ENCODE measurements around the gene THOC5. TPM values are rescaled to one million over a fixed set of nuclear protein-coding genes. Genes with fewer than 3 reads are reported as not detected.

The THOC5 gene
- total and polyA plus RNA-seq, 2 experiments from 2014 or later: 23.0 to 27.7 TPM

DNA sequence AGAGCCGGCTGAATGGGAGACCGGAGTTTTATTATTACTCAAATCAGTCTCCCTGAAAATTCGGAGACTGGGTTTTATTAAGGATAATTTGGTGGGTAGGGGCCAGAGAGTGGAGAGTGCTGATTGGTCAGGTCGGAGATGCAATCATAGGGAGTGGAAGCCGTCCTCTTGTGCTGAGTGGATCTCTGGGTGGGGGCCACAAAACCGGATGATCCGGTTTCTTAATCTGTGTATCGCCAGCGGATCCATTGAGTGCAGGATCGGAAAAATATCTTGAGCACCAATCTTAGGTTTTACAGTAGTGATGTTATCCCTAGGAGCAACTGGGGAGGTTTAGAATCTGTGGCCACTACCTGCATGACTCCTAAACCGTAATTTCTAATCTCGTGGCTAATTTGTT is 28.2 kb upstream of the THOC5 start:
- Histone ChIP-seq H3K4me3 (no peak overlapping the region), H3K4me1 (ENCODE audit: insufficient read depth) (no peaks in the 10 kb centered on the region), H4K20me1 (ENCODE audit: insufficient read depth, poor library complexity, severe bottlenecking) (no peaks in the 10 kb centered on the region), H2AFZ (peak overlapping the region; percentile 44), H3K27me3 (no peaks in the 10 kb centered on the region), H3K4me2 (peak overlapping the region; percentile 80), H3K36me3 (replicated peaks; ENCODE audit: insufficient read depth, low read depth) (no peaks in the 10 kb centered on the region), H3K27ac (peak overlapping the region; percentile 92), H3K79me2 (peaks cover 14% of the 10 kb centered on the region), H3K9me3 (ENCODE audit: low read depth) (no peaks in the 10 kb centered on the region), H3K9me2 (replicated peaks; ENCODE audit: insufficient read depth) (no peaks in the 10 kb centered on the region)
- DNase-seq (ENCODE audit: low spot score): no peak
- 87% methylated on average over 12 of the region's 12 CpGs for WGBS (ENCODE audit: low lambda C conversion rate, missing lambda C conversion rate)
- TF ChIP-seq EZH2 (IDR thresholded peaks at IDR 0.05; ENCODE audit: borderline replicate concordance) (no peak), EZH2phosphoT487 (IDR thresholded peaks at IDR 0.05; ENCODE audit: low read depth, severe bottlenecking, unreplicated experiment) (no peak), CTCF (IDR thresholded peaks at IDR 0.05; ENCODE audit: poor library complexity) (no peak)

DNA sequence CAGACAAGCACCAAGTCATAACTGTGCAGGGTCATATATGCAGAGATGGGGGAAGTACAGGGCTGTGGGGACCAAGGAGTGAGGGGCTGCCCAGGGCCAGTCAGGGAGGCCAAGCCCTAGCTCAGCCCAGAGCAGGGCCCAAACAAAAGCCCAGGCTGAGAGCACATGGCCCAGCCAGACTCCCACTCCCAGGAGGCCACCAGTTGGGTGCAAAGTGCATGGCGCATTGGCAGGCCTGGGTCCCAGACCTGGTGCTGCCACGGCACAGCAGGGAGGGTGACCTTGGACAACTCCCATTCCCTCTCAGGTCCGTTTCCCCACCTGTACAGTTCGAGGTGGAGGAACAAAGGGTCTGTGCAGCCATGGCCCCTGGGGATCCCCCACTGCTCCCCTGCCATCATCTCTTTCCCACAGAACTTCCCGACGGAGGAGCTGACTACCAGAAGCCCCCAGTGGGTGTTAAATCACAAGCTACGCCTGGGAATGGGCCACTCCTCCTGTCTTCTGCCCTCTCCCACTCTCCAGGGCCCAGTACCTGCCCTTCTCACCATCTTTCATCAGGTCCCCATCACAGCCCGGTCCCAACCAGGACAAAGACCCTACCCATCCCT is 26.7 kb upstream of the THOC5 start:
- Histone ChIP-seq H3K9me2 (replicated peaks; ENCODE audit: insufficient read depth) (no peaks in the 10 kb centered on the region), H3K36me3 (replicated peaks; ENCODE audit: insufficient read depth, low read depth) (no peaks in the 10 kb centered on the region), H4K20me1 (ENCODE audit: insufficient read depth, poor library complexity, severe bottlenecking) (no peaks in the 10 kb centered on the region), H3K79me2 (peaks cover 14% of the 10 kb centered on the region), H3K27ac (peak overlapping the region; percentile 92), H3K27me3 (no peaks in the 10 kb centered on the region), H3K4me1 (ENCODE audit: insufficient read depth) (peaks cover 5% of the 10 kb centered on the region), H3K4me2 (peak overlapping the region; percentile 80), H3K4me3 (peak overlapping the region; percentile 84), H2AFZ (peak overlapping the region; percentile 73), H3K9me3 (ENCODE audit: low read depth) (no peaks in the 10 kb centered on the region)
- no peak for TF ChIP-seq EZH2phosphoT487 (IDR thresholded peaks at IDR 0.05; ENCODE audit: low read depth, severe bottlenecking, unreplicated experiment)
- TF ChIP-seq EZH2 (IDR thresholded peaks at IDR 0.05; ENCODE audit: borderline replicate concordance): no peak
- WGBS (ENCODE audit: low lambda C conversion rate, missing lambda C conversion rate): 13% methylated on average over 8 of the region's 8 CpGs
- peak; percentile 71 for DNase-seq (ENCODE audit: low spot score)

DNA sequence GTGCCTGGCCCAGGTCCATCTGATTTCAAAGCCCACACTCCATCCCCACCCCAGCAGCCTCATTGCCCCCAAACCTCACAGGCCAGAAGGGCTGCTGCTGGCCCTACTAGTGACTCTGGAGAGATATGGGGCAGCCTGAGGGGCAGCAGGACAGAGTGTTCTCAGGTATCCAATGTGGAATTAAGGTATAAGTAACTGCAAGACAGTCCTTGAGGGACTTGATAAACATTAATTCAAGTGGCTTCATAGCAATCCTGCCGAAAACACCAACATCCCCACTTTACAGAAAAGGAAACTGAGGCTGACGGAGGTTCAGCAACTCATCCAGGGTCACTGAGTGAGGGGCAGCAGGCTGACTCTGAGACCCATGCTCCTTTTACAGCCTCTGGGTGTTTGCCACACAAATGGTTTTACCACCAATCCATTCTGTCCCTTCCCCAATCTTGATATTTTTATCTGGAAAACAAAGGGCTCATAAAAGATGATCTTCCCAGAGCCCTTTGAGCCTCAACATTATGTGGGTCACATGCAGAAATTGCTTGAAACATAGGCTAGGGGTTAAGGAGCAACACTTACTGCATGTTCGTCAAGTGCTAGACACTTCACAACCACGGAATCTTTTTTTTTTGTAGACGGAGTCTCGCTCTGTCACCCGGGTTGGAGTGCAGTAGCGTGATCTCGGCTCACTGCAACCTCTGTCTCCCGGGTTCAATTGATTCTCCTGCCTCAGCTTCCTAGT is 25.1 kb upstream of the THOC5 start:
- WGBS (ENCODE audit: low lambda C conversion rate, missing lambda C conversion rate): 85% methylated on average over 10 of the region's 10 CpGs
- Histone ChIP-seq H4K20me1 (ENCODE audit: insufficient read depth, poor library complexity, severe bottlenecking) (no peaks in the 10 kb centered on the region), H3K79me2 (peaks cover 14% of the 10 kb centered on the region), H2AFZ (no peak overlapping the region), H3K9me2 (replicated peaks; ENCODE audit: insufficient read depth) (no peaks in the 10 kb centered on the region), H3K27me3 (no peaks in the 10 kb centered on the region), H3K4me2 (no peak overlapping the region), H3K27ac (peak overlapping the region; percentile 16), H3K4me3 (no peak overlapping the region), H3K9me3 (ENCODE audit: low read depth) (no peaks in the 10 kb centered on the region), H3K4me1 (ENCODE audit: insufficient read depth) (peaks cover 12% of the 10 kb centered on the region), H3K36me3 (replicated peaks; ENCODE audit: insufficient read depth, low read depth) (no peaks in the 10 kb centered on the region)
- TF ChIP-seq EZH2phosphoT487 (IDR thresholded peaks at IDR 0.05; ENCODE audit: low read depth, severe bottlenecking, unreplicated experiment): no peak
- TF ChIP-seq EZH2 (IDR thresholded peaks at IDR 0.05; ENCODE audit: borderline replicate concordance): no peak
- no peak for TF ChIP-seq CTCF (IDR thresholded peaks at IDR 0.05; ENCODE audit: poor library complexity)
- no peak for DNase-seq (ENCODE audit: low spot score)

Data from hepatocyte (in vitro differentiated cells).